NCI-H2227 (cell line): Measurements from ENCODE around the gene GABPB2.

Source experiments
- DNase-seq: peaks from one replicate; lab custom pipeline; 2025; ENCODE audit not compliant: unreplicated experiment; lab: John Stamatoyannopoulos, UW

GABPB2 gene

GRCh38 chr1:151131701-151132334 lies 61.3 kb downstream of the GABPB2 start:
- no peak for DNase-seq

DNA sequence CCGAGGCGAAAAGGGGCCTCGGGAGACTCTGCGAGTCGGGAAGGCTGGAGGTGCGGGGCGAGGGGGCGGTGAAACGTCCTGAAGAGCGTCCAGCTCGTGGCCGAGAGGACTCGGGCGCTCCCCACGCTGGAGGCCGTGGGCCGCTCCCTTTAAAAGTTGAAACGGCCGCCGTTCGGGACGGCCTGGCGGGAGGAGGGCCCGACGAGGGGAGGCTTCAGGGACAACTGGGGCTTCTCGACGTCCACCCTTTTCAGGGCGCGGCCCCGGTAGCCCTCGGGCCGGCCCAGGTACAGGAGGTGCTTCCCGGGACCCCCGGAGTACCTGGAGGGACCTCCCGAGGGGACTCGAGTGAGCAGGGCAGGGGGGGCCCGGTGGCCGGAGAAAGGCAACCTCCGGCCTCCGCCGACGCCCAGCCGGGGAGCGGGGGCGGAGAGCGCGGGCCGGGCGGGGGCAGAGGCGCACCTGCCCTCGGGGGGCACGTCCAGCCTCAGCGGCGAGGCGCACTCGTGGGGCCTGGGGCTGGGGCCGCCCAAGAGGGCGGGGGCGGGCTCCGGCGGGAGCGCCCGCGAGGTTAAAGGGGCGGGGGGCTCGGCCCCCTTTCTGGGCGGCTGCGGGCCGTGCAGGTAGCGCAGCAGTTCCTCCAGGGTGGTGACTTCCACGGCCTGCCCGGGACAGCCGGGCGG lies 61.9 kb downstream of the GABPB2 start:
- no peak for DNase-seq

- DNase-seq = no peak
Measured at GRCh38 chr1:151133018-151133806, 62.7 kb downstream of the GABPB2 start.

GRCh38 chr1:151134396-151134795 lies 63.8 kb downstream of the GABPB2 start:
- DNase-seq = no peak

GRCh38 chr1:151134991-151135390 lies 64.4 kb downstream of the GABPB2 start:
- no peak for DNase-seq

GRCh38 chr1:151135433-151136385 lies 65.1 kb downstream of the GABPB2 start:
- no peak for DNase-seq

DNA sequence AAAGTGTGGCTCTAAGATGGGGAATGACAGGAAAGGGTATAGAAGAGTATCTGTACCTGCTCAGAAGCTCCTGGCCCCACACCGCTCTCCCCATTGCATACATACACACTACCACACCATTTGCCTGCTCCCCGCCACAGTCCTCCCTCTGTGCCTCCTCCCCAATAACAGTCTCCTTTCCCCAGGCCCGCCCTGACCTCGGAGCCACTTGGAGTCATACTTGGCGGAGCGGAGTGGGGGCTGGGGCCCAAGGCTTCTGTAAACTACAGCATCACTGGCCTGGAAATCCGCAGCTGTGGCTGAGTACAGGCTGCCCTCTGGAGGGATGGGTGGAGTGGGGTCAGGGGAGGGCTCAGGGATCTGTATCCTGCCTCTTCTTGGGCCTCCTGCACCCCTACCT lies 67.2 kb downstream of the GABPB2 start:
- DNase-seq = no peak

DNA sequence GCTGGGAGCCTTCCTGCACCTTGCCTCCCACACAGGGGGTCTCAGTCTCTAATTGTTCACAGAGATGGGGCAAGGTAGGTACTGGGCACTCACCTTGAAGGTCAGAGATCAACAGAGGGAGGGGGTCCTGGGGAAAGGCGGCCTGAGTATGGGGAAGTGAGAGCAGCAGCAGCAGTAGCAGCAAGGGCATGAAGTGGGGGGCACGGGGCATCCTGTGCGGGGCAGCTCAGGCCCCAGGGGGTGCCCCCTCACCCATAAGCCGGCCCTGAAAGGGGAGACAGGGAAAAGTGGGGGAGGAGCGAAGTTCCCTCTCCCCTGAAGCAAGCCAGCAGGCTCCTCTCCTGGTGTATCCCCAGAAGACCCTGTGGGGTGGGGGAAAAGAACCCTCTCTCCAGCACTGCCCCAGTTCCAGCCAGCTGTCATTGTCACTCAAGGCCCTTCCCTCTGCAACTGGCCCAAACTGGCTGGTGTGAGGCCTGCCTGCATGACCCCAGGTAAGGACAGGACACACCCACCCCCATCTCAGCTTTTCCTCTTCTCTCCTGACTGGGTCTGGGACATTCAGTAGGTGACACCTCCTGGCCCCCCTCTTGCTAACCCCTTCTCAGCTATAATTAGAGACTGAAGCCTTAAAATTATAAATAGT lies 72.0 kb downstream of the GABPB2 start:
- no peak for DNase-seq

DNA sequence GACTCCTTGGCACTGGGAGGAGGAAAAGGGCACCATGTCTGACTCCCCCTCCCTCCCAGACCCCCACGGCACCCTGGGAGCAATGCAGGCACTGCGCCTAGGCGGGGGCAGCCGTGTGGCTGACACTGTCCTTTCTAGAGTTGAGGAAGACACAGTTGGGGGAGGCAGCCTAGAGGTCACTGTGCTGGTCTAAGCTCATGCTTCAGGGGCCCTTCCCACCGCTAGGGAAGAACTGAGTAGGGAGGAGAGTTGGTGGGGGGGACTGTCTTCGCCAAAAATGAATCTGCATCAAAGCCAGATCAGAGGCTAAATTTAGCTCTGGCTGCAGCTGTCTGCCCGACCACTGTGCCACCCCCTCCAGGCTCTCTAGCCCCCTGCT lies 72.5 kb downstream of the GABPB2 start:
- DNase-seq = no peak

DNA sequence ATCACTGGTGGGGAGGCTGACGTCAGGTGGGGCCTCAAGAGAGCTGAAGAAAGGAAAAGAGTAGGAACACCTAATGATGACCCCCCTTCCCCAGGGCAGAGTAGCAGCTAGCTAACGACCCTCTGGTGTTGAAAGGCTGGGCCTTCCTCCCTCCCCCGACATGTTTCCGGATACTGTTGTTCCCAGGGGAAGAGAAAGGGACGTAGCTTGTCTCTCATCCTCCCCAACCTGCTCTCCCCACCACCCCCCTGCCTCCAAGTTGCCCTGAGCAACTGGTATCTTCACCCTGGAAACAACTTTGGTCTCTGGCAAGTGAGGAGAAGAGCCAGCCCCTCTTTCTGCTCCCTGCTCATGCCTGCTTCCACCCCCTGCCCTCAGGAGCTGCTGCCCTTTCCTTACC lies 73.4 kb downstream of the GABPB2 start:
- DNase-seq = no peak

DNA sequence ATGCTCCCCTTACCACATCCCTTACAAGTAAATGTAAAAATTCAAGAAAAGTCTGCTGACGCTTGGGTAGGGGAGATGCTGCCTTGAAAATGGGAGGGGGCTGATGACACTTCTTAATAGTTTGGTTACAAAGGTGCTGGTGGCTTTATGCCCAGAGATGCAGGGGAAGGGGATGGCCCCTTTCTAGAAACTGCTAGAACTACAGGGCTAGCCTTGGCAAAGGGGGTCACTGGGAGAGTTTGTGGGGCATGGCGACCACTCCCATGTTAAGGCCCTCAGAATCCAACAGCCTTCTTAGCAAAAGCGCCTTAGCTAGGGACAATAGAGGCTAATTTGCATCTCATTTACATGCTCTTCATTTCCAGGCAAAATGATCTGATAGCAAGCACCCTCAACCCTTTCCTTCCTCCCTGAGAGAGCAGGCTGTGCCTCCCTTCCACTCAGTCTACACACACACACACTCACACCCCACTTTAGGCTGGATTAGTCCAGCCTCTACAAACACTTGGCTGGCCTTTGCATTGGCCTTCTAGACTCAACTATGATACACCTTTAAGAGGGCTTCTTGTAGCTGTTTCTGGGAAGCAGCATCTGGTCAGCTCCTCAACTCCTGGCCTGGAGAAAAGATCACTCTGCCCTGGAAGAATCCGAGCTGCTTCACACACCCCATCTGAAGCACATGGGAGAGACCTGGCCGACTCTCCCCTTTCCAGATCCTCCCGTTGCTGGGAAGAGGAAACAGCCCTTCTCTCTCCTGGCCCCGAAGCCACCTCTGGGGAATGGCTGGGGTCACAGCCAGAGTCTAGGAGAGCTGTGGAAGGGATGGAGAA lies 74.1 kb downstream of the GABPB2 start:
- DNase-seq = no peak

DNA sequence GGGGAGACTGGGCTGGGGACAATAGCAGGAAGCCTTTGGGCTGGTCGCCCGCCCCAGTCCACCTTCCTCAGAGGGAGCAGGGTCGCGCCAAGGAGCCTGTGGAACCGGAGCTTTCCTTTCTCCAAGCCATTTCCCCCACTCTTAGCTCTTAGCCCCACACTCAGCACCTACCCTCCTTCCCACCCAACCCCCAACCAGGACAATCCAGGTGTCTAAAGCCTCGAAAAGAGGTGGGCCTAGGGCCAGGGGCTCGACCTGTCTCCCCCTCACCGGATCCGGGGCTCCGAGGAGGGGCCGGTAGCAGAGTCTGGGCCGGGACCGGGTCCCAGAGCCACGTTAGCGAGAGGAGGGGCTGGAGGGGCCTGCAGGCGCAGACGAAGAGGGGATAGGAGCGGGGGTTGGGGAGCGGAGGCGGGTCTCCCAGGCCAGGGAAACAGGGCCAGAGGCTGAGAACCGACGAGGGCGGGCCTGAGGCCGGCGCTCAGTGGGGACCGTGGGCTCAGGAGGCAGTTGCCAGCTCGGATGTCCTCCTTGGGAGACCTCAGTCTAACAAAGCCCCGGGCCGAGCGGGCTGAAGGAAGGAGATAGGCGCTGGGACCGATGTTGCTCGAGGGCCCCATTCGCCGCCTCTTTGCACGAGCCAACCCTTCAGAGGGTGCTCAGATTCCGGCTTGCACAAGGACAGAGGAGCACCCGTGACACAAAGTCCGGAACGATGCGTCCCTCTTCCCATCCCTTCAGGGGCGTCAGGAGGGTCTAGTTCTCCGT lies 74.9 kb downstream of the GABPB2 start:
- peak; percentile 41 for DNase-seq

GRCh38 chr1:151146072-151146411 lies 75.5 kb downstream of the GABPB2 start:
- DNase-seq = no peak

- peak; percentile 94 for DNase-seq
Measured at GRCh38 chr1:151146412-151147131, 76.0 kb downstream of the GABPB2 start, which contains the start of gene SEMA6C. SEMA6C (minus strand) TSS chr1:151146631; CDS start chr1:151142621, 4,010 bp downstream.

- DNase-seq = peak; percentile 52
Measured at GRCh38 chr1:151147132-151147503, 76.6 kb downstream of the GABPB2 start.

GRCh38 chr1:151147665-151148064 lies 77.1 kb downstream of the GABPB2 start:
- no peak for DNase-seq

DNA sequence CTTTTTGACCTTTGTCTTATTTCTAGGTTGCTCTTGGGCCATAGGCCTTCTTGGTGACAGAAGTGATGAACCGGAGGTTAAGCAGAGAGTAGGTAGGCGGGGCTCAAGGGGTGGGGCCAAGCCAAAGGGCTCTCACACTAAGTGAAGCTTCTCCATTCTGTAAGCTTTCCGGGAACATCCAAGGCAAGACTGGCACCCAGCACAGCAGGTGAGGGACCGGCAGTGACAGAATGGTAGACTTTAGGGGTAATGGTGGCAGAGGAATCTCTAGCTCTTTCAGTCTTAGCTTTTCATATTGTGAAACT lies 85.9 kb downstream of the GABPB2 start, which contains the start of gene TNFAIP8L2:
Gene TNFAIP8L2 (plus strand): TSS at position 135 of the 305 bp plus-strand sequence. CDS start 2,049 bp downstream, outside the sequence.
- peak; percentile 10 for DNase-seq

DNA sequence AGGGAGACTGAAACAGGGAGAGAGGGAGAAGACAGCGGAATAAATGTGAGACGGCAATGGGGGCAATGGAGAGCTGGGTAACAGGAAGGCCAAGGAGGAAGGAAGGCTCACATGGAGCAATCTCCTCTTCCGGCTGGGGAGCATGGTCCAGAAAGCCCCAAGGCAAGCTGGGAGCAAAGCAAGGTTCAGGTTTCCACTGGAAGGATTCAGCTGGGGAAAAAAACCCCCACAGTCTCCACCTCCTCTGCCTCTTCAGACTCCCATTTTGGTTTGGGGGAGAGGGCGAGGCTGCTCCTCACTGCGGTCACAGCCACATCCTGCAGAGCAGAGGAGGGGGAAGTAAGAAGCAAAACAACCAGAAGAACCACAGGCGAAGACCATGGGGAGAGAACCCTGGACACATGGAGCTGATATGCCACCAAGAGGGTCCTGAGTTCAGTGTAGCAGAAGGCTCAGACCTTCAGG lies 86.5 kb downstream of the GABPB2 start:
- DNase-seq = no peak
